ENCODE measurements around the gene RBM18.

Gene RBM18

GRCh38 chr9:122256206-122256605, 8.4 kb downstream of the RBM18 start:
- no peak for DNase-seq

- no peak for DNase-seq
Observed at GRCh38 chr9:122254761-122255160, 9.9 kb downstream of the RBM18 start.

GRCh38 chr9:122252796-122253195, 11.8 kb downstream of the RBM18 start:
- no peak for DNase-seq

- no peak for DNase-seq
Observed at GRCh38 chr9:122251351-122251750, 13.3 kb downstream of the RBM18 start.

- no peak for DNase-seq
Observed at GRCh38 chr9:122248448-122248865, 16.2 kb downstream of the RBM18 start.

- no peak for DNase-seq
Observed at GRCh38 chr9:122246666-122247065, 18.0 kb downstream of the RBM18 start.

GRCh38 chr9:122244349-122244748, 20.3 kb downstream of the RBM18 start:
- no peak for DNase-seq

GRCh38 chr9:122239722-122240121, 24.9 kb downstream of the RBM18 start:
- no peak for DNase-seq

- no peak for DNase-seq
Observed at GRCh38 chr9:122236681-122237080, 28.0 kb downstream of the RBM18 start.

- DNase-seq = no peak
Observed at GRCh38 chr9:122234022-122234748, 30.5 kb downstream of the RBM18 start.

- DNase-seq = no peak
Observed at GRCh38 chr9:122232796-122233306, 31.8 kb downstream of the RBM18 start.

- no peak for DNase-seq
Observed at GRCh38 chr9:122229485-122229837, 35.2 kb downstream of the RBM18 start.

GRCh38 chr9:122228568-122229484, 35.8 kb downstream of the RBM18 start, which contains the start of gene LHX6:
Gene LHX6, minus strand, starts transcription at chr9:122228957. Its CDS starts 217 bp downstream, at chr9:122228740.
- DNase-seq = no peak

GRCh38 chr9:122228191-122228567, 36.5 kb downstream of the RBM18 start:
- no peak for DNase-seq

GRCh38 chr9:122227575-122227900, 37.1 kb downstream of the RBM18 start:
- no peak for DNase-seq

- DNase-seq = no peak
Observed at GRCh38 chr9:122226758-122227574, 37.7 kb downstream of the RBM18 start.

GRCh38 chr9:122226142-122226757, 38.4 kb downstream of the RBM18 start:
- no peak for DNase-seq

- no peak for DNase-seq
Observed at GRCh38 chr9:122225312-122226141, 39.1 kb downstream of the RBM18 start.

- no peak for DNase-seq
Observed at GRCh38 chr9:122223435-122223834, 41.2 kb downstream of the RBM18 start.

- no peak for DNase-seq
Observed at GRCh38 chr9:122222791-122223190, 41.8 kb downstream of the RBM18 start.

GRCh38 chr9:122221183-122221811, 43.3 kb downstream of the RBM18 start:
- no peak for DNase-seq
